SKM-1 (cell line): Measurements from ENCODE around the gene HSPA12A.

Experiments
- DNase-seq: peaks from one replicate; lab custom pipeline; 2025; ENCODE audit not compliant: unreplicated experiment; lab: John Stamatoyannopoulos, UW

The HSPA12A gene

DNA sequence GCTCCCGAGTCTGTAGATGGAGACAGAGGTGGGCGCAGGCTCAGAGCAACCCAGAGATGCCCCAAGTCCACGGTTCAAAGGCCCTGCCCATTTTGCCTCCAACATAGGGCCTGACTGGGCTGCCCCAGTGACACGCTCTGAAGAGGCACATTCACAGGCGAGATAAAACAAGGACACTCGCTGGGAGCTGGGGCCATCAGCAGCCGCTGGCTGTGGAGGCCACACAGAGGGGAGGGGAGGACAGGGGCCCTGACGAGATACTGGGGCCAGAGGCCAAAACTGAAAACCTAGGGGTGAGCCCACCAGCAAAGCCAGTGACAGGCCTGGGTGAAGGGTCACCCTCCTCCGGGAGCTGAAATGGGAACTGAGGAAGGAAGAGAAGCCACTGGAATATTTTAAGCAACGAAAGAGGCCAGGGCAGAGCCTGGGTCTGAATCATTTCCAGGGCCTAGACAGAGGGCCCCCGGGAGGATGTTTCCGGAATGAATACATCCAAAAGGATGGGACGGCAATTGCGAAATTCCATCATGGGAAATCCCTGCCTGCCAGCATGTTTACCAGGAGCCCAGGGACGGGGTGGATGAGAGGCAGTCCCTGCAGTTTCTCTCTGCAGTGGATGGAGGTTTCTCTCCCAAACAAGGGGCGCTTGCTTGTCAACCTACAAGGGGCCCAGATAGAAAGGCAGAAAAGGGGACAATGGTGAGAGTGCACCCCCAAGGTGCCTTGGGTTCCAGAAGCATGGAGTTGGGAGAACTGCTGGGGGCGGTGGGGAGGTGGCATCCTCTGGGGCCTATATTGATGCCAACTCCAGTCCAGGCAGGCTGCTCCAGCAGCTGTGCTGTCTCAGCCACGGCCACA lies 29.0 kb upstream of the HSPA12A start:
- DNase-seq: no peak

- no peak for DNase-seq
These were observed 27.9 kb upstream of the HSPA12A start for GRCh38 chr10:116770281-116770680.

DNA sequence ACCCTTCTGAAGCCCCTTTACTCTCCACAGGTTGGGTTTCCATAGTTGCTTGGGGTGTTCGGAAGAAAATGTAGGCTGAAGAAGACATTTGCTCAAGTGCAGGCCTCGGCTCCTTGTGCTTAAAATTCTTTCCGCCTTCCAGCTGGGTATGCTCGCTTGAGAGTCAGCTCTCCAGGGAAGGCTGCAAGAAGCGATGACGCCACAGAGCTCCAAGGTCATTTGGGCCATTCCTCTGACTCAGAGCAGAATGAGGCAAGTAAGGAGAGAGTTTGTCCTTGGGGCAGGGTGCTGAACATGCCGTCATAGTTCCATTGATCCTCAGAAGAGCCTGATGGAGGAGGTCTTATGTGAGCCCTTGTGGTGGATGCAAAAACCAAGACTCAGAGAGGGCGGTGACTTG lies 27.4 kb upstream of the HSPA12A start:
- no peak for DNase-seq

- DNase-seq: no peak
These were observed 27.0 kb upstream of the HSPA12A start for GRCh38 chr10:116769368-116769767.

DNA sequence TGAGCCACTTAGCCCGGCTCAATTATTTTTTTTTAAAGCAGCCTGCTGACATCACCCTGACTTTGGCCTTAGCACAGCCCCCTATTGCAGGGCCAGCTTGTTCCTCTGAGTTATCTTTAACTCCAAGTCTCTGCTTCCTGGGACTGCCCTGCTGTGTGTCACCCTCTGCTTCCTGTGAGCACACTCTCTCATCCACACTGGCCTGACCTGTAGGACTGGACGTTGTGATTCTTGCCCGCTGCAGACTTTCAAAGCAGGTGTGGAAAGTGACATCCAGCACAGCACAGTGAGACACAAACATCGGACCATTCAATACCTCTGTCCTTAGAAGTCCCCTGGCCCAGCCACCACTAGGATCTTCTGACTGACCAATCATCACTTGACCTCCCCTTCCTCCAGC lies 26.4 kb upstream of the HSPA12A start:
- DNase-seq: no peak

- DNase-seq: no peak
These were observed 24.7 kb upstream of the HSPA12A start for GRCh38 chr10:116766837-116767634.

DNA sequence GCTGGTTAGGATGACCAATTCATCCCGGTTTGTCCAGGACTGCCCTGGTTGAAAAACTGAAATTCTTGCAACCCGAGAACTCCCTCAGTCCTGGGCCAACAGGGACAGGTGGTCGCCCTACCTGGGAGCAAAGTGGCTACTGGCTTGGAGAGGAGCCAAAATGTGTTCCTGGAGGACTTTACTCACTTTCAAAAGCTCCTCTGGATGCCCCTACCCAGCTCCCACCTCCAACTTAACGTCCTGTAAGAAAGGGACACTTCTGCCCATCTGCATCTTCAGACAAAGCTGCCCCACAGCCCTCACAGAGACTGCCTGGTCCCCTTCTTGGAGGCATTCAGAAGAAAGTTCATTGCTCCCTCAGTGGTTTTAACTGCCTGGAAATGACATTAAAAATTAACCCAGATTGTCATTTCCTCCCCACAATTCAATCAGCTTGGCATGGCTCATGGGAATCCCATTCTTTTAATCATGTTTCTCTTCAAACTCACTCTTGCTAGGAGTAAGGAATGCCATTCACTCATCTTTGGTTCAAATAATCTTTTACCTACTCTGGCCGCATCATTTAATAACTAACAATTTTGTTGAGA lies 24.0 kb upstream of the HSPA12A start:
- no peak for DNase-seq

DNA sequence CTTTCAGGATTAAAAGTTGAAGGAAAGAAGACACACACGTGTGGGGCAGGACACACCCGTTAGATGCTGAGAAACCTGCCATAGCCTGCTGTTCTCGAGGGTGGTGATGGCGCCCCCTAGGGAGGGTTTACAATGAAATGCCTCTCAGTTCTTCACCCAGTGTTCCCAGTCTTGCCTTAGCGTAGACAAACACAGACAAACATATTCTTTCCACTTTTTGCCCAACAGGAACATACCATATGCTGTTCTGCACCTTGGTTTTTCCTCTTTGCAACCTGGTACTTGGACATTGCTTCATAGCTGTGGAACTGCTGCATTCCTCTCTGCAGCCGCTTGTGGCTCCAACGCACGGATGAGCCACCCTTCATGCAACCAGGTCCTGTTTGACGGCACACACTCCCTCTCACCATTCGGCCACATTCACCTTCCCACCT lies 23.3 kb upstream of the HSPA12A start:
- DNase-seq: no peak

- DNase-seq: no peak
These were observed 22.6 kb upstream of the HSPA12A start for GRCh38 chr10:116764979-116765378.

- DNase-seq: no peak
These were observed 21.1 kb upstream of the HSPA12A start for GRCh38 chr10:116763440-116763839.

DNA sequence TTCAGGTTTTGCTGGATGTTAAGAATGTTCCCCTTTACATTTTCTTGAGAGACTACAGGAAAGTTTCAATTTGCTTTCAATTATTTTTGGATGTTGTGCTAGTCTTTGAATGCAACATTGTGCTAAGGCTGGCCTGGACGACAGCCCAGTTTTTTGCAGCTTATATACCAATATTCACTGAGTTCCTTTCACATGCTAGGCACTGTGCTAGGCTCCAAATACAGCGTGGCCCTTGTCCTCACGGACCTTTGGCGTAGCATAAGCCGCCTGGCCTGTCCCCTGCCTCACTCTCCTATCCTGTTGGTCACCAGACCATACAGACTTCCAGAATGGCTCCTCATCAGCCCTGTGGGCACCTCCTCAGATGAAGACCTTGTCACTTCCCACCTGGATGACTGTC lies 19.5 kb upstream of the HSPA12A start:
- no peak for DNase-seq

DNA sequence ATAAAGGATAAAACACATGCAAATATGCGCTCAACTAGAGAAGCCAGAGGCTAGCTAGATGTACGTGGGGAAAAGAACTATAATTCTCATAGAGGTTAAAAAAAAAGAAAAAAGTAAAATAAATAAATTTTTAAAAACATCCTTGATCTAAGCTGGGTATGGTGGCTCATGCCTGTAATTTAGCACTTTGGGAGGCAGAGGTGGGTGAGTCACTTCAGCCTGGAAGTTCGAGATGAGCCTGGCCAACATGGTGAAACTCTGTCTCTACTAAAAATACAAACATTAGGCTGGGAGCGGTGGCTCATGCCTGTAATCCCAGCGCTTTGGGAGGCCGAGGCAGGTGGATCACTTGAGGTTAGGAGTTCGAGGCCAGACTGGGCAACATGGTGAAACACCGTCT lies 18.6 kb upstream of the HSPA12A start:
- no peak for DNase-seq

DNA sequence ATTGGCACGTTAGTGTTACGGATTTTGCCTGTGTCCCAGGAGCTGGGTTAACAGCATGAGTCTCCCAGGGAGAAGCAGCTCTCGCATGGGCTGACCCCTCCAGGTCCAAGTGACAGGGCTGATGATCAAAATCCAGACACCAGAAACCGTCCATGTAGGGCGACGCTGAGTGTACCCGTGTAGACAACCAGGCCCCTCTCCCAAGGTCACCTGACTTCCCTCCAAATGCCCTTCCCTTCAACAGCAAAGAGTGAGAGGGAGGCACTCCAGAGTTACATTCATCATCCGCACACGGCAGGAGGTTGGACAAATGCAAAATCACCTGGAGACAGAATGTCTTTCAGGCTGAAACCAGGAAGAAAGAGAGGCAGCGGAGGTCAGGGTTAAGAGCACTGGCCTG lies 14.9 kb upstream of the HSPA12A start:
- DNase-seq: no peak

DNA sequence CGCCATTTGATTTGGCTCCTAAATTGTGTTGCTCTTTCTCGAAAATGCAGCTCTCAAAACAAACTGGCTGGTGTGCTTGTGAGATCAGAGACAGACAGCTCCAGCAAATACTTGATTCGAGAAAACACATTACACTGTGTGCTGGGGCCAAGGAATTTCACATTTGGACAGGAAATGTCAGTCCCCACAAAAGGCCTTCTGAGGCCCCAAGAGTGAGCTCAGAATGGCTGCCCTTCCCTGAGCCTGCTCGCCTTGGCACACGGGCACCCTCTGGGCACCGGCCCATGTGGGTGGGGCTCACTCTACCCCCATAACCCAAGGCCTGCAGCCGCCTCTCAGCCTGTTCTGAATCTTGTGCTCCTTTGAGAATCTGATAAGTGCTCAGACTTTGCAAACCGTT lies 13.9 kb upstream of the HSPA12A start:
- no peak for DNase-seq

- DNase-seq: no peak
These were observed 11.4 kb upstream of the HSPA12A start for GRCh38 chr10:116753759-116754158.

DNA sequence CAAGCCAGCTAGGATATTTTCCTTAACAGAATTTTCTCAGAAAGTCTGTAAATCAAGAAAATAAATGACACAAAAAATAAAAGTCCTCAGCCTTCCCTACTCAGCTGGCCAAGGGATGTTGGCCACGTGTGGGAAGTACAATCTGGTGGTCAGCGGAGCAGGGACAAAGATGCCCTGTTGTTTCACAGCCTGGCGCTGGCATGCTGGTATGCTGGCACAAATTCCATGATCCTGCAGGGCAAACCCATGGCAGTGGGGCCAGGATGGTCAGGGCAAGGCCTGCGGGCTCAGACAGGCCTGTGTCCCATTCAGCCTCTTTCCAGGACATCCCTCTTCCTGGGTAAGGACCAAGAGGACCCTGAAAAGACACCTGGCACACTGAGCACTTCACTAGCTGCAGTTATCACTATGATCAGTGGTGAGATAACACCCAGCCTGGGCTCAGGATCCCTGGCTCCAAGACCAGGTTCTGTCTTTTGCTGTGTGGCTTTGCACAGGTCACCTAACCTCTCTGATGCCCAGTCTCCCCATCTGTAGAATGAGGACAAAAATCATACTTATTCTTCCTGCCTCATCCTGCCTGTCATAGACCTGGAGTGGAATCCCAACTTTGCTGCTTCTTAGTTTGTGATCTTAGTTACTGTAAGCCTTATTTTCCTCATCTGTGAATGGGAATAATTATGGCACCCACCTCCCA lies 10.8 kb upstream of the HSPA12A start:
- no peak for DNase-seq

- no peak for DNase-seq
These were observed 10.2 kb upstream of the HSPA12A start for GRCh38 chr10:116752563-116752962.

DNA sequence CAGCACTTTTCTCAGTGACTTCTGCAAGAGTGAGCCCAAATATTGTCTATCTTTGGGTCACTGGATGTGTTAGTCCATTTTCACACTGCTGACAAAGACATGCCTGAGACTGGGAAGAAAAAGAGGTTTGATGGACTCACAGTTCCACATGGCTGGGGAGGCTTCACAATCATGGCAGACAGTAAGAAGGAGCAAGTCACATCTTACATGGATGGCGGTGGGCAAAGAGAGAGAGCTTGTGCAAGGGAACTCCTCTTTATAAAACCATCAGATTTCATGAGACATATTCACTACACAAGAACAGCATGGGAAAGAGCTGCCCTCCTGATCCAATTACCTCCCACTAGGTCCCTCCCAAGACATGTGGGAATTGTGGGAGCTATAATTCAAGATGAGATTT lies 6.1 kb upstream of the HSPA12A start:
- no peak for DNase-seq

DNA sequence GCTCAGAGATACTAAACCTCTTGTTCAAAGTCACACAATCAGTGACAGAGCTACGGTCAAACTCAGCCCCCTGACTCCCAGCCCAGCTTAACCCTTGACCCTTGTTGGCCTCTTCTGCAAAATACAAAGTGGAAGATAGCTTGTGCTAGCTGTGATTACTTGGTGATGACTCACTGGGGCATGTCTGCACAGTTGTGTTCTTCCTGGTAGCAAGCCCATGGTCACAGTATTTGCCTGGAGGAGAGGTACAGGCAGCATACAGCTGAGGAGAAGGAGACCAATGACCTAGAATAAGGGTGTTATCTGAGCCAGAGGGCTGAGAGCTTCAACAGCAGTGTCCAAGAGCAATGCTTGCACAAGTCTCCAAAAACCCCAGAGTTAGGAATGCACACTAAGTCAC lies 5.7 kb upstream of the HSPA12A start:
- DNase-seq: no peak

- DNase-seq: no peak
These were observed 5.0 kb upstream of the HSPA12A start for GRCh38 chr10:116747325-116747724.

- no peak for DNase-seq
These were observed 2.5 kb upstream of the HSPA12A start for GRCh38 chr10:116744885-116745284.
